HG02973 (cell line): Measurements from ENCODE around the gene GJB1.
"Not testable (repeated sequence)": the region's sequence is repeated elsewhere in the genome, so short reads cannot be mapped to it uniquely, and the experiment has no call there.

Source experiments
- ATAC-seq: cut with Tn5 transposase; IDR thresholded peaks from one replicate; pipeline ENCODE4 v1.9.1; 2021; ENCODE audit warnings: moderate library complexity; ENCODE audit not compliant: unreplicated experiment

GJB1 gene

GRCh38 chrX:71254092-71254963 is 31.3 kb downstream of the GJB1 start, which contains the start of gene ZMYM3:
TSS of gene ZMYM3 (minus strand) at chrX:71254140. CDS start at chrX:71253255, 885 bp downstream.
- ATAC-seq: peak; percentile 88

- ATAC-seq: no peak
Observed at GRCh38 chrX:71256051-71256450, 33.0 kb downstream of the GJB1 start.

GRCh38 chrX:71256856-71257255 is 33.8 kb downstream of the GJB1 start:
- ATAC-seq: no peak

- ATAC-seq: not testable (repeated sequence)
Observed at GRCh38 chrX:71268624-71269023, 45.6 kb downstream of the GJB1 start.

- no peak for ATAC-seq
Observed at GRCh38 chrX:71269801-71270395, 46.9 kb downstream of the GJB1 start.

GRCh38 chrX:71272313-71272712 is 49.3 kb downstream of the GJB1 start:
- ATAC-seq: not testable (repeated sequence)
